Fibroblast of skin of abdomen (primary cell): ENCODE data around the gene MGST1.
A peak's percentile ranks its signal among the peaks of the same experiment; 100 is the strongest.
"Not testable (repeated sequence)": the region's sequence is repeated elsewhere in the genome, so short reads cannot be mapped to it uniquely, and the experiment has no call there.

Experiments
- DNase-seq: peaks from one replicate; pipeline ENCODE4 v3.0.0-alpha.2; 2013

The MGST1 gene

GRCh38 chr12:16352481-16352880 is 5.0 kb downstream of the MGST1 start:
- peak; percentile 83 for DNase-seq

DNA sequence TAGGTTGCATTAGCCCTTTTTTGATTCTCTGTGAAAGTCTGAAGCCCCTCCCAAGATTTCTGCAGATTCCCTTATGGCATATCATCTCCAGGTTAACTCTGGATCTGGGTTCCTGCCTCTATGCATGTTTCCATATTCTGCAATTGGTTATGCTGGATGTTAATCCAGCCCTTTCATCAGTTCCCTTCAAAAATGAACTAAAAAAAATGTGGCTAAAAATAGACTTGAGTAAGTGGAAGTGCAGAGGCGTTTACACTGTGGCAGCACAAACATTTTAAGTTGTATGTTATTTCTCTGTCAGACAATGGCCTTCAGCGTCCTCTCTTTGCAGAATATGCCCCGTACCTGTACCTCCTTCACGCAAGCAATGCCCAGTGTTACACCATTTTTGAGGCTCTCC is 11.4 kb downstream of the MGST1 start:
- no peak for DNase-seq

DNA sequence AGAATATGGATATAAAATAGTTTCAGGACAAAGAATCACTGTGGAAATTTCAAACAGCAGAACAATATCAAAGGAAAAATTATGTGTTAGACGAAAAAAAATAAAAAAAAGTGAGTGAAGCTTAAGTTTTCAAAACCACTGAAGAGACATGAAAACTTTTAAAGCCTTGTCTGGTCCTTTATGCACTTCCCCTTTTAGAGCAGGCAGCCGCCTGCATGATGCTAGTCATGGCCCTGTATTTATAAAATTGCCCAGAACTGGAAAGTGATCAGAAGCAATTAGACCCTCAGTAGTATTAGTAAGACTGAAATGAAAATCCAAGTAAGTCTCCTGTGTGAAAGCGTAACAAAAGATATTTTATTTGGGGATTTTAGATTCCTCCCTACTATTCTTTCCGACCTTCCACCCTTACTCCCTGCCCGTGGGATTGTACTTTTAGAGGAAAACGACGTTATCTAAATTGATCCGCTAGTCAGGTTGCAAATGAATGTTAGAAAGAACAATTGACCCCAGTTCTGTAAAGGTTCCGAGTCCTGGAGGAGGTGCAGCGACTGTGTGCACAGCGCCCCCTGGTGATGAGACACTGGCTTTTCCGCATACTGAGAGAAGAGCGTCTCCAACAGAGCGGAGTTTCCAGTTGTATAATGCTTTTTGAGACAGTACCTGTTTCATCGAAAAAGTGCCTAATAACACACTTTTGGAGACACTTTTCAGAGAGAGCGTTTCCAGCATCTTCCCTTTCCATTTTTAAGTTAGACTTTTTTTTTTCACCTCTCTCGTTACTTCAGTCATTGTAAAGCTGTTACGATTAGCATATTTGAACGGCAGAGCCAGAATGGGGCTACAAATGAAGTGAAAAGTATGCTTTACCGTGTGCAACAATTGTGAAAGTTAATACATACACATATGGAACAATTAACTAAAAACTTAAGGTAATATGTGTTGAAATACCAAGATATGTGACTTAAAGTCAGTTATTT is 12.4 kb downstream of the MGST1 start:
- DNase-seq: peak; percentile 41

- DNase-seq: no peak
Measured at GRCh38 chr12:16361142-16361783, 13.8 kb downstream of the MGST1 start.

- DNase-seq: no peak
Measured at GRCh38 chr12:16362550-16362949, 15.1 kb downstream of the MGST1 start.

DNA sequence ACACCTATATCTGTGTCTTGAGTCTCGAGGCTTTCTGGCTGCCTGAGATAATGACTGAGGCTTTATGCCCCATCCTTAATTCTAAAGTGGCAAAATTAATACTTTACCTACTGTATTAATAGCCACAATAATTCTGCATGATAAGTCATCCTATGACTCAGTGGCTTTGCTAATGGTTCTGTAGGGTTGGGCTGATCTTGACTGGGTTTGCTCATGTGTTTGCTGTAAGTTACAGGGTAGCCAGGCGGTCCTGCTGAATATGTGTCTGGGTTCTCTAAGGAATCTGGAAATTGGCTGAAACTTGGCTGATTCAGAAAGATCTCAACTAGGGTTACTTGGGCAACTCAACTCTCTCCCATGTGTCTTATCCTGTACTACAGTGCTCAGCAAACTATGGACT is 21.7 kb downstream of the MGST1 start:
- DNase-seq: no peak

DNA sequence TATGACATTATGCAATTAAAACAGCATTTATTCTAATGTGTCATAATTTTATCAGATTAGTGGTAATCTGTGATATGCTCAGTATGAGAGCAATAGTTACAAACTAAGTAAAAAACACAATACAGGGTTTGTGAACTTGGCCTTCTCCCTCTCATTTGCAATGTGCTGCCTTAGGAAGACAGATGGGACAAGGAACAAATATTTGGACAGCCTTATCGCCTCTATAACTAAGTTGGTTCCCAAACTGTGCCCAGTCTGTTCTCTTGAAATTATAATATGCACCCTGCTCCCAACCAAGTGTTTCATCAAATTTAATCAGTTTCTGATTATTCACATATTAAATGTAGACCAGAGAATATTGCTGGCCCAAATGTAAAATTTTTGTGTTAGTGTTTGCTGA is 22.7 kb downstream of the MGST1 start:
- DNase-seq: no peak

- not testable (repeated sequence) for DNase-seq
Measured at GRCh38 chr12:16382652-16383312, 35.3 kb downstream of the MGST1 start.

- no peak for DNase-seq
Measured at GRCh38 chr12:16384732-16385131, 37.3 kb downstream of the MGST1 start.

- peak; percentile 47 for DNase-seq
Measured at GRCh38 chr12:16385782-16386646, 38.6 kb downstream of the MGST1 start.

DNA sequence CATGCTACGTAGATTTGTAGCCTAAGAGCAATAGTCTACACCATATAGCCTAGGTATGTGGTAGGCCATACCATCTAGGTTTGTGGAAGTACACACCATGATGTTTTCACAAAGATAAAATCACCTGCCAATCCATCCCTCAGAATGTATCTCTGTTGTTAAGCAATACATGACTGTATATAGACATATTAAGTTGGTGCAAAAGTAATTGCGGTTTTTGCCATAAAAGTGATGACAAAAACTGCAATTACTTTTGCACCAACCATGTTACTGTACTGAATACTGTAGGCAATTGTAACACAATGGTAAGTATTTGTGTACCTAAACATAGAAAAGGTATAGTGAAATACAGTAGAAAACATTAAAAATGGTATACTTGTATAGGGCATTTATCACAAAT is 40.5 kb downstream of the MGST1 start:
- no peak for DNase-seq

- peak; percentile 54 for DNase-seq
Measured at GRCh38 chr12:16389594-16389993, 42.1 kb downstream of the MGST1 start.

DNA sequence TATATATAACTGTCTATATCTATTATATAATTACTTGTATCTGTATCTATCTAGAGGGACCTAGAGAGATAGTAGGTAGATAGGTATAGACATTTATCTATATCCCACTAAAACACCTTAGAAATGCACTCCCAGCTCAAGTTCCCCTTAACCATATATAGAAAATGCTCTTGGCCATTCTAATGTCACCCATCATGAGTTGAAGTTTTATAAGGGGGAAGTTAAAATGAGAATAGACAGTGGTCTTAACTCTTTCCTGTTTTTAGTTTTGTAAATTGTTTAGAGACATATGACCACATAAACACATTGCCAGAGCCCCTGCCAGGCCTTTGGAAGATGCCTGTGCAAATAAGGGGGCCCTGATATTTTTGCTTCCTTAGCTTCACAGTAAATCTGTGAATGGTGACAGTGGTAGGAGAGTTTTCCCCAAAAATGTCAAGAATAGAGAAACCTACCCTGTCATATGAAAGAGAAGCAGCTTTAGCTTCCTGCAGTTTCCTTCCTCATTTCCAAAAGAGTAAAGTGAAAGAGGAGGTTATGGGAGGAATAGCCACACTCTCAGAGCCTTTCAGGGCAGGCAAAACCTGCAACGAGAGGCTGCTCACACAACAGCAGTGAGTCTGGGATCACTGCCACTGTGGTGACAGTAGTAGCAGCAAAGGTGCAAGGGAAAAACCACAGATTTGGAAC is 45.5 kb downstream of the MGST1 start:
- DNase-seq: no peak

- no peak for DNase-seq
Measured at GRCh38 chr12:16399101-16399500, 51.7 kb downstream of the MGST1 start.

- not testable (repeated sequence) for DNase-seq
Measured at GRCh38 chr12:16401835-16402234, 54.4 kb downstream of the MGST1 start.

- DNase-seq: no peak
Measured at GRCh38 chr12:16407346-16407745, 59.9 kb downstream of the MGST1 start.
